Panc1 (cell line): Measurements from ENCODE around the gene COL6A3. TPM values are rescaled to one million over a fixed set of nuclear protein-coding genes. Genes with fewer than 3 reads are reported as not detected.

Experiments used
- ATAC-seq: fragments of 200-7000 bp; cut with Tn5 transposase; 2 replicates; pipeline ENCODE4 v1.9.1; 2020; ENCODE audit warnings: mild to moderate bottlenecking, moderate library complexity
- BruUV-seq: library from RNA; stranded (reverse); fragments of 400-500 nt; replicated peaks from 2 replicates; lab custom pipeline; 2021; lab: Mats Ljungman, UMichigan
- CTCF ChIA-PET: fragments of 300-600 bp; sonication (Branson Sonifier 250); formaldehyde crosslinking; loops from one replicate; lab custom pipeline; 2022; ENCODE audit warnings: antibody characterized with exemption; lab: Charles Lee
- POLR2A ChIA-PET: fragments of 300-600 bp; sonication (Branson Sonifier 250); formaldehyde crosslinking; loops from one replicate; lab custom pipeline; 2022; ENCODE audit warnings: antibody characterized with exemption; lab: Charles Lee
- DNase-seq: peaks from one replicate; pipeline ENCODE4 v3.0.0-alpha.2; 2010; ENCODE audit warnings: low read depth, low spot score
- H3K27ac ChIP-seq: 2 replicates; pipeline ENCODE4 v1.5.1; 2011; ENCODE audit warnings: mild to moderate bottlenecking, low read length, inconsistent platforms
- H3K27me3 ChIP-seq: fragments of 200-500 bp; sonication (Bioruptor generic); 2 replicates; pipeline ENCODE4 v1.6.0; 2014; ENCODE audit warnings: low read length, inconsistent platforms; ENCODE audit not compliant: control insufficient read depth, insufficient read depth
- H3K36me3 ChIP-seq: fragments of 200-500 bp; sonication (Bioruptor generic); 2 replicates; pipeline ENCODE4 v1.5.1; 2014; ENCODE audit warnings: inconsistent platforms, mild to moderate bottlenecking, low read length, moderate library complexity; ENCODE audit not compliant: control insufficient read depth, insufficient read depth
- H3K4me1 ChIP-seq: 2 replicates; pipeline ENCODE4 v1.5.1; 2011; ENCODE audit warnings: inconsistent platforms, mild to moderate bottlenecking, low read length, moderate library complexity; ENCODE audit not compliant: control insufficient read depth, insufficient read depth
- H3K4me3 ChIP-seq, 2 experiments: 2 replicates each; pipeline ENCODE4 v1.5.1; 2011 to 2012; ENCODE audit warnings: low read depth in 2 of 2, low read length in 2 of 2, mild to moderate bottlenecking in 2 of 2, inconsistent platforms in 1 of 2, moderate library complexity in 1 of 2
- H3K9me3 ChIP-seq: fragments of 200-500 bp; sonication (Bioruptor generic); 2 replicates; pipeline ENCODE4 v1.5.1; 2014; ENCODE audit warnings: low read depth, mild to moderate bottlenecking, inconsistent platforms, low read length, moderate library complexity; ENCODE audit not compliant: control insufficient read depth, insufficient read depth
- POLR2AphosphoS5 ChIP-seq: IDR thresholded peaks from 2 replicates; pipeline ENCODE4 v1.6.1; 2012; ENCODE audit warnings: mild to moderate bottlenecking, low read depth, low read length, moderate library complexity
- SIN3A ChIP-seq: IDR thresholded peaks from 2 replicates; pipeline ENCODE4 v1.6.1; 2012; ENCODE audit warnings: low read depth, mild to moderate bottlenecking, low read length, moderate library complexity, borderline replicate concordance; ENCODE audit not compliant: insufficient read depth
- TCF7L2 ChIP-seq: IDR thresholded peaks from 2 replicates; pipeline ENCODE4 v1.6.1; 2011; ENCODE audit warnings: mild to moderate bottlenecking, low read depth, low read length, inconsistent platforms
- in situ Hi-C: cut with HindIII; loops from 2 replicates; pipeline ENCODE4 v1.10.0; 2016; ENCODE audit warnings: low sequenced_read_pairs, low pct_unique_long_range_greater_than_20kb
- intact Hi-C: fragments of 100-400 bp; cut with micrococcal nuclease; formaldehyde crosslinking; loops from one replicate; pipeline ENCODE4 v1.10.0; 2022; ENCODE audit not compliant: unreplicated experiment
- total RNA-seq: library from RNA; stranded (reverse); gene quantifications from one replicate; pipeline ENCODE4 v1.2.1, GENCODE V29; 2021; ENCODE audit not compliant: unreplicated experiment
- TF ChIP-seq, protein P1 (sequence below): fragments of 450-650 bp; IDR thresholded peaks from 2 replicates; pipeline ENCODE4 v1.5.1; 2017; ENCODE audit warnings: mild to moderate bottlenecking
- TF ChIP-seq, protein P2 (sequence below), 2 experiments: IDR thresholded peaks; 2 replicates each; pipeline ENCODE4 v1.6.1; 2011 to 2012; ENCODE audit warnings: low read depth in 2 of 2, control low read depth in 1 of 2, low read length in 1 of 2, mild to moderate bottlenecking in 1 of 2, moderate library complexity in 1 of 2; ENCODE audit not compliant: insufficient read depth in 1 of 2

Gene COL6A3
- total RNA-seq, 1 experiment from 2014 or later: 0.69 TPM

DNA sequence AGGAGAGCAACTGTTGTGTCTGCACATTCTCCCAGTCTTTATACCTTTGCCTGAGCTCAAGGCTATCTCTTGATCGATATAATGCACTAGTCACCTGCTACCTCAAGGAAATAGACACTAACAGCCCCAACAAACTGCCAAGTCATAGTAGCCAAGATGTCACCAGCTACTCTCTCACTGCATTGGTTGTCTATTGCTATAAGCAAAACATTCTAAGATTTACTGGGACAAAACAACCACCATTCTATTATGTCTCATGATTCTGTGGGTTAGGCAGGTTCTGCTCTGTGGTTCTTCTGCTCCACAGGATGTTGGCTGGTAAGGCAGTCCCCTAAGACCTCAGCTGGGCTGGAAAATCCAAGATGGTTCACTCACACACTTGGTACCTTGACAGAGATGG, 44.6 kb upstream of the COL6A3 start:
- Histone ChIP-seq H3K4me1 (no peaks in the 10 kb centered on the region), H3K9me3 (no peaks in the 10 kb centered on the region), H3K27me3 (no peaks in the 10 kb centered on the region), H3K4me3 (no peak overlapping the region), H3K36me3 (no peaks in the 10 kb centered on the region), H3K27ac (no peak overlapping the region)
- DNase-seq: no peak
- ATAC-seq: no peak
- no TSS peak for BruUV-seq
- CTCF ChIA-PET: no interaction called here
- no peak for TF ChIP-seq TCF7L2
- in situ Hi-C loops: no loop called here
- POLR2A ChIA-PET: no interaction called here
- intact Hi-C loops: no loop called here

DNA sequence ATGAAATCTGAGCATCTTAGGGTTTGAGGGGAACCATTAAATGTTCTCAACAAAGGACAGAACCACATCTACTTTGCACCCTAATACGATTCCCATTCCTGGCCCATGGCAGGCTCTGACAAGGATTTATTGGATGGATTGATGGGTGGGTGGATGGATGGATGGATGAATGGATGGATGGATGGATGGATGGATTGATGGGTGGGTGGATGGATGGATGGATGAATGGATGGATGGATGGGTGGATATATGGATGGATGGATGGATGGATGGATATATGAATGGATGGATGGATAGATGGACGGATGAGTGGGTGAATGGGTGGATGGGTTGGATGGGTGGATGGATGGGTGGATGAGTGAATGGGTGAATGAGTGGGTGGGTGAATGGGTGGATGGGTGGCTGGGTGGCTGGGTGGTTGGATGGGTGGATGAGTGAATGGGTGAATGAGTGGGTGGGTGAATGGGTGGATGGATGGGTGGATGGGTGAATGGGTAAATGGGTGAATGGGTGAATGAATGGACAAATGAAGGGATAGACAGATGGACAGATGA, 43.5 kb upstream of the COL6A3 start:
- in situ Hi-C loops: no loop called here
- ChIA-PET CTCF (no interaction called here), POLR2A (no interaction called here)
- no peak for ATAC-seq
- no peak for DNase-seq
- no peaks in the 10 kb centered on the region for H3K36me3 ChIP-seq
- no TSS peak for BruUV-seq
- H3K4me3 ChIP-seq: no peak overlapping the region
- no peaks in the 10 kb centered on the region for H3K27me3 ChIP-seq
- H3K4me1 ChIP-seq: no peaks in the 10 kb centered on the region
- H3K27ac ChIP-seq: no peak overlapping the region
- no peaks in the 10 kb centered on the region for H3K9me3 ChIP-seq
- intact Hi-C loops: no loop called here
- TF ChIP-seq, protein P1, sequence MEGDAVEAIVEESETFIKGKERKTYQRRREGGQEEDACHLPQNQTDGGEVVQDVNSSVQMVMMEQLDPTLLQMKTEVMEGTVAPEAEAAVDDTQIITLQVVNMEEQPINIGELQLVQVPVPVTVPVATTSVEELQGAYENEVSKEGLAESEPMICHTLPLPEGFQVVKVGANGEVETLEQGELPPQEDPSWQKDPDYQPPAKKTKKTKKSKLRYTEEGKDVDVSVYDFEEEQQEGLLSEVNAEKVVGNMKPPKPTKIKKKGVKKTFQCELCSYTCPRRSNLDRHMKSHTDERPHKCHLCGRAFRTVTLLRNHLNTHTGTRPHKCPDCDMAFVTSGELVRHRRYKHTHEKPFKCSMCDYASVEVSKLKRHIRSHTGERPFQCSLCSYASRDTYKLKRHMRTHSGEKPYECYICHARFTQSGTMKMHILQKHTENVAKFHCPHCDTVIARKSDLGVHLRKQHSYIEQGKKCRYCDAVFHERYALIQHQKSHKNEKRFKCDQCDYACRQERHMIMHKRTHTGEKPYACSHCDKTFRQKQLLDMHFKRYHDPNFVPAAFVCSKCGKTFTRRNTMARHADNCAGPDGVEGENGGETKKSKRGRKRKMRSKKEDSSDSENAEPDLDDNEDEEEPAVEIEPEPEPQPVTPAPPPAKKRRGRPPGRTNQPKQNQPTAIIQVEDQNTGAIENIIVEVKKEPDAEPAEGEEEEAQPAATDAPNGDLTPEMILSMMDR: no peak
- TF ChIP-seq POLR2AphosphoS5 (no peak), SIN3A (no peak), TCF7L2 (no peak)
- TF ChIP-seq, protein P2, sequence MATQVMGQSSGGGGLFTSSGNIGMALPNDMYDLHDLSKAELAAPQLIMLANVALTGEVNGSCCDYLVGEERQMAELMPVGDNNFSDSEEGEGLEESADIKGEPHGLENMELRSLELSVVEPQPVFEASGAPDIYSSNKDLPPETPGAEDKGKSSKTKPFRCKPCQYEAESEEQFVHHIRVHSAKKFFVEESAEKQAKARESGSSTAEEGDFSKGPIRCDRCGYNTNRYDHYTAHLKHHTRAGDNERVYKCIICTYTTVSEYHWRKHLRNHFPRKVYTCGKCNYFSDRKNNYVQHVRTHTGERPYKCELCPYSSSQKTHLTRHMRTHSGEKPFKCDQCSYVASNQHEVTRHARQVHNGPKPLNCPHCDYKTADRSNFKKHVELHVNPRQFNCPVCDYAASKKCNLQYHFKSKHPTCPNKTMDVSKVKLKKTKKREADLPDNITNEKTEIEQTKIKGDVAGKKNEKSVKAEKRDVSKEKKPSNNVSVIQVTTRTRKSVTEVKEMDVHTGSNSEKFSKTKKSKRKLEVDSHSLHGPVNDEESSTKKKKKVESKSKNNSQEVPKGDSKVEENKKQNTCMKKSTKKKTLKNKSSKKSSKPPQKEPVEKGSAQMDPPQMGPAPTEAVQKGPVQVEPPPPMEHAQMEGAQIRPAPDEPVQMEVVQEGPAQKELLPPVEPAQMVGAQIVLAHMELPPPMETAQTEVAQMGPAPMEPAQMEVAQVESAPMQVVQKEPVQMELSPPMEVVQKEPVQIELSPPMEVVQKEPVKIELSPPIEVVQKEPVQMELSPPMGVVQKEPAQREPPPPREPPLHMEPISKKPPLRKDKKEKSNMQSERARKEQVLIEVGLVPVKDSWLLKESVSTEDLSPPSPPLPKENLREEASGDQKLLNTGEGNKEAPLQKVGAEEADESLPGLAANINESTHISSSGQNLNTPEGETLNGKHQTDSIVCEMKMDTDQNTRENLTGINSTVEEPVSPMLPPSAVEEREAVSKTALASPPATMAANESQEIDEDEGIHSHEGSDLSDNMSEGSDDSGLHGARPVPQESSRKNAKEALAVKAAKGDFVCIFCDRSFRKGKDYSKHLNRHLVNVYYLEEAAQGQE (IDR thresholded peaks at IDR 0.05; ENCODE audit: insufficient read depth in 1 of 2, low read depth in 2 of 2, low read length in 1 of 2): no peak

DNA sequence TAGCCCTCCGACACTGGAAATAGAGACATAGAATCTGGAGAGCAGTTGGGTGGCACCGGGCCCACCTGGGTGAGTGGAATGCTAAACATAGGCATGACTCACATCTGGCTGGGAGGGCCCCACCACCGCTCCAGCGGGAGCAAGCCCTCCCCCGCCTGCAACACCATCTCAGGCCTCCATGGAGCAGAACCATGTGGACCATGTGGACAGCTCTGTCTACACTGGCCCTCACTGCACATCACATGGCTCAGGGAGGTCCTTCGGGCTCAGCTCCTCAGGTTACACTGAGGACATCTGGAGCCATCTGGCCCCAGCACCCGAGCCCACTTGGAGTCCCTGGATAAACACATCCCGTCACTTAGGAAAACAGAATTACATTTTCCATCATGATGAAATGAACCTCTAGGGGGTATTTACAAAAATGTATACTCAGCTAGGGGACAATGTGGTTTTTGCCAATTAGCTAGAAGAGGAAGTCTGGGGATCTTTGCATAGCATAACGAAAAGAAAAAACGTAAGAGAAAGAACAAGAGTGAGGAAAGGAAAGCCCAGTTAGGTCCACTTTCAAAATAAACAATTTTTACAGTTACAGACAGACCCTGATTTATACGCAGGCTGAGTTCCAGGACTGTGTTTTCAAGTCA, 42.4 kb upstream of the COL6A3 start:
- Histone ChIP-seq H3K4me1 (no peaks in the 10 kb centered on the region), H3K27ac (no peak overlapping the region), H3K9me3 (no peaks in the 10 kb centered on the region), H3K36me3 (no peaks in the 10 kb centered on the region), H3K27me3 (no peaks in the 10 kb centered on the region), H3K4me3 (no peak overlapping the region)
- BruUV-seq: no TSS peak
- ATAC-seq (no peak), DNase-seq (no peak)
- in situ Hi-C loops (no loop called here), intact Hi-C loops (no loop called here)
- ChIA-PET POLR2A (no interaction called here), CTCF (no interaction called here)
- TF ChIP-seq, protein P2 (IDR thresholded peaks at IDR 0.05; ENCODE audit: insufficient read depth in 1 of 2, low read depth in 2 of 2, low read length in 1 of 2): no peak
- TF ChIP-seq, protein P1: no peak
- TF ChIP-seq TCF7L2 (no peak), SIN3A (no peak), POLR2AphosphoS5 (no peak)
